MCF 10A (cell line): Measurements from ENCODE around the gene TTC31. TPM values are rescaled to one million over a fixed set of nuclear protein-coding genes. Genes with fewer than 3 reads are reported as not detected.

ENCODE experiments used
- BruUV-seq: library from RNA; stranded (reverse); fragments of 400-500 nt; replicated peaks from 2 replicates; lab custom pipeline; 2021; lab: Mats Ljungman, UMichigan
- CTCF ChIA-PET: fragments of 300-600 bp; sonication (Branson Sonifier 250); formaldehyde crosslinking; extraction: SDS; loops from one replicate; lab custom pipeline; 2021; ENCODE audit warnings: antibody characterized with exemption, inconsistent platforms; lab: Yijun Ruan, JAX
- POLR2A ChIA-PET: fragments of 300-600, 350-650 bp; sonication (Branson Sonifier 250); formaldehyde crosslinking; extraction: SDS; loops from one replicate; lab custom pipeline; 2020; ENCODE audit warnings: antibody characterized with exemption, inconsistent platforms; lab: Yijun Ruan, JAX
- DNase-seq: peaks from one replicate; pipeline ENCODE4 v3.0.0-alpha.2; 2018; ENCODE audit not compliant: unreplicated experiment
- H3K27ac Mint-ChIP-seq: one replicate; pipeline ENCODE4 v1.8.0; 2022; ENCODE audit warnings: mild to moderate bottlenecking, low read depth, mixed read lengths; ENCODE audit not compliant: unreplicated experiment
- H3K27me3 Mint-ChIP-seq: one replicate; pipeline ENCODE4 v1.8.0; 2022; ENCODE audit warnings: mixed read lengths; ENCODE audit not compliant: insufficient read depth, unreplicated experiment
- H3K36me3 Mint-ChIP-seq: one replicate; pipeline ENCODE4 v1.8.0; 2022; ENCODE audit warnings: mild to moderate bottlenecking, moderate library complexity, mixed read lengths; ENCODE audit not compliant: insufficient read depth, unreplicated experiment
- H3K4me1 Mint-ChIP-seq: one replicate; pipeline ENCODE4 v1.8.0; 2022; ENCODE audit warnings: mixed read lengths; ENCODE audit not compliant: insufficient read depth, unreplicated experiment
- H3K4me3 Mint-ChIP-seq: one replicate; pipeline ENCODE4 v1.8.0; 2022; ENCODE audit warnings: mild to moderate bottlenecking, moderate library complexity, mixed read lengths; ENCODE audit not compliant: unreplicated experiment
- H3K9me3 Mint-ChIP-seq: one replicate; pipeline ENCODE4 v1.8.0; 2022; ENCODE audit warnings: mixed read lengths; ENCODE audit not compliant: unreplicated experiment
- CTCF ChIP-seq: fragments of 200-600 bp; IDR thresholded peaks from one replicate; pipeline ENCODE4 v1.8.0; 2022; ENCODE audit warnings: antibody characterized with exemption, mild to moderate bottlenecking; ENCODE audit not compliant: unreplicated experiment
- intact Hi-C: fragments of 100-400 bp; cut with micrococcal nuclease; formaldehyde crosslinking; loops from 2 replicates; pipeline ENCODE4 v1.14.1; 2022
- total RNA-seq: library from RNA; stranded (reverse); gene quantifications from 2 replicates; pipeline ENCODE4 v1.2.3, GENCODE V29; 2022

TTC31 gene
- total RNA-seq, 1 experiment from 2014 or later, result 17.6 TPM

DNA sequence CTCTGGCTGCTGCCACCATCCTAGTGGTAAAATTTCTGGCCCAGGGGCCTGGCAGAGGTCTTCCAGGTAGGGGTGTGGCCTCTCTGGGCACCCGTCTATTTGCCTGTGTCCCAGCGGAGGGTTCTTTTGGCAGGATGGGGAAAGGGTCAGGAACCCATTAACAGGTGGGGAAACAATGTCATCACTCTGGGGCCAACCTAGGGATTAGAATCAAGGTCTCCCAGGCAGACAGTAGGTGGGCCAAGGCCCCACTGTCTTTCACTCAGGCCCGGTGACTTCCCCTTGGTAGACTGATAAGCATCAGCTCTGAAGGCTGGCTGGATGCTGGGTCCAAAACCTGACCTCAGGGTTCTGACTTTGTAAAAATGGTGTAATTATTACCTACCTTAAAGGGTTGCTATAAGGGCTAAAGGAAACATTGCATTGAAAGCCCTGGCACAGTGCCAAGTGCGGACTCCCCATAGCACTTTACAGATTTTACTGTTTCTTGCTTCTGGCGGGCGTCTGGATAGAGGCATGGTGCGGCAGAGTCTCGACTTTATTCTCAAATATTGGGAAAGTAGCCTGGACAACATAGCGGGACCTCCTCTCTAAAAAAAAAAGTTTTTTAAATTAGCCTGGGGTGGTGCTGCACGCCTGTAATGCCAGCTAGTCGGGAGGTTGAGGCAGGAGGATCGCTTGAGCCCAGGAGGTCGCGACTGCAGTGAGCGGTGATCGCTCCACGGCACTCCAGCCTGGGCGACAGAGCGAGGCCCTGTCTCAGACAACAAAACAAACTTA is 14.3 kb downstream of the TTC31 start:
- peaks cover 13% of the 10 kb centered on the region for H3K36me3 Mint-ChIP-seq
- intact Hi-C loops, result no loop called here
- CTCF ChIA-PET, result interaction anchor here (0.8 to 1.5 kb wide), 3 partner anchors 11 to 91 kb away, joined by 3 to 5 read pairs (median 3); partner anchors contain the start of genes CCDC142 and TTC31
- DNase-seq, result no peak
- no peaks in the 10 kb centered on the region for H3K9me3 Mint-ChIP-seq
- no peak overlapping the region for H3K27ac Mint-ChIP-seq
- H3K4me3 Mint-ChIP-seq, result peak overlapping the region; percentile 51
- POLR2A ChIA-PET, result interaction anchor here (0.9 to 1.9 kb wide), 3 partner anchors 10 to 90 kb away, joined by 3 to 9 read pairs (median 4); partner anchors contain the start of genes CCDC142, PCGF1 and TTC31
- TF ChIP-seq CTCF, result no peak
- H3K4me1 Mint-ChIP-seq, result peaks cover 11% of the 10 kb centered on the region
- H3K27me3 Mint-ChIP-seq, result peaks cover 16% of the 10 kb centered on the region
- no TSS peak for BruUV-seq

DNA sequence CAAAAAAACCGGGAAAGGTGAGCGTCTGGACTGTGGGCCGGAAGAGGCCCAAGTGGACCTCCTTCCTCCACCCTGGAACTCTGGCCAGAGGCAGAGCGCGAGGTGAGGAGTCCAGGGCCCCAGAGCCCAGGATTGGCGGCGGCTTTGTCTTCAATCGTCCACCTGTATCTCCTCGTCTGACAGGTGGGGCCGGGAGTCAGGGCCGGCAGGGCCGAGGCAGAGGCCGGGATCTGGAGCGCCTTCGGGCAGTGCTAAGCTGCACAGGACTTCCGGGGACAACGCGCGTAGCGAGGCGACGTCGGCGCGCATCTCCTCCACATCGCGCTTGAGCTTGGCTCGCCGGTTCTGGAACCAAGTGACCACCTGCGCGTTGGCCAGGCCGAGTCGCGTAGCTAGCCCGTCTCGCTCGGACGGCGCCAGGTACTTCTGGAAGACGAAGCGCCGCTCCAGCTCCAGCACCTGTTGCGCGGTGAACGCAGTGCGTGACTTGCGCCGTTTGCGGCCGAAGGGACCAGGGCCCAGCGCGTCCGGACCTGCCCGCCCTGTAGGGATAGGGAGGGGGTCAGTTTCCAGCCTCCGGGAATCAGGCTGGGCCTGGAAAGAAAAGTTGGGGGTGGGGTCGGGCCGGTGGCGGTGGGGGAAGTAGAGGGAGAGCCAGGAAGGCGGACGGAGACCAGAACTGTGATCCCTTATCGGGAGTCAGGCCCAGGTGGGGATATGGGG is 15.1 kb downstream of the TTC31 start:
- ChIA-PET POLR2A (interaction anchor here (0.6 to 1.9 kb wide), 4 partner anchors 9 to 89 kb away, joined by 3 to 9 read pairs (median 4); partner anchors contain the start of gene PCGF1), CTCF (interaction anchor here (1.5 kb wide), 1 partner anchor 14 kb away, joined by 5 read pairs; the partner anchor contains the start of genes CCDC142 and TTC31)
- intact Hi-C loops, result no loop called here
- peaks cover 8% of the 10 kb centered on the region for H3K36me3 Mint-ChIP-seq
- H3K9me3 Mint-ChIP-seq, result no peaks in the 10 kb centered on the region
- TF ChIP-seq CTCF, result no peak
- peaks cover 16% of the 10 kb centered on the region for H3K27me3 Mint-ChIP-seq
- no peak overlapping the region for H3K27ac Mint-ChIP-seq
- no peak for DNase-seq
- H3K4me3 Mint-ChIP-seq, result peak overlapping the region; percentile 51
- no TSS peak for BruUV-seq
- H3K4me1 Mint-ChIP-seq, result peaks cover 11% of the 10 kb centered on the region

DNA sequence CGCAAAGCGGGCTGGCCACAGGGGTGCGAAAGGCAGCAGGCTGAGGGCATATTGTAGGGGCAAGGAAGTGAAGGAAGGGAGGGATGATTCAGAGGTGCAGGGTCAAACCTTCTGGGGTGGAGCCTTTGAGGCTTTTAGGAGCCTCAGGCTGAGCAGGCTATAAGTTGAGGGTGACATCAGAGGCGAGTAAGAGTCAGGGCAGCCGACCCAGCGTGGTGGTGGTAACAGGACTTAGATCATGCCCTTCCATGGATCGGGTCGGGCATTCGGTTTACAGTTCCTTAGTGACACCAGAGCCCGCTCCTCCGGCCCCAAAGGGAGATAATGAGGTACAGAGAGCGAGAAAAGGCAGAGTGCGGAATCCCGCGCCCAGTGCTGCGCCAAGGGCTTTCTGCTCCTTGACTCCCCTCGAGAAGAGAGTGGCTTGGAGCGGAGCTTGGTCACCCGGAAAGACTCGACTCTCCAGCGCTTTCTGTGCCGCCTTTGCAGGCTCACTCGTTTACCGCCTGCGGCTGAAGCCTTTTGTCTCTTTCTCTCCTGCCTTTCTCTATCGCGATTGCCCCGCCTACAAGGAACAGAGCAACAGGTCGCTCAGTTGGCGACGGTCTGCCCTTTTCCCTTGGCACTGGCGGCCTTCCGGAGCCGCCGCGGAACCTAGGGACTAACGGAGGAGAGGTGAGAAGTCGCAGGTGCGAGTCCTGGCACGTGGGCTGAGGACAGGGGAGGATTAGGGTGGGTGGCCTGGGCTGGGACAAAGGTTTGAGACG is 15.8 kb downstream of the TTC31 start:
- Mint-ChIP-seq H3K4me3 (peak overlapping the region; percentile 51), H3K4me1 (peaks cover 11% of the 10 kb centered on the region), H3K27ac (no peak overlapping the region), H3K27me3 (peaks cover 16% of the 10 kb centered on the region), H3K9me3 (no peaks in the 10 kb centered on the region), H3K36me3 (peaks cover 14% of the 10 kb centered on the region)
- no TSS peak for BruUV-seq
- intact Hi-C loops, result no loop called here
- ChIA-PET POLR2A (interaction anchor here (0.6 to 1.9 kb wide), 3 partner anchors 8 to 87 kb away, joined by 3 to 9 read pairs (median 3); partner anchors contain the start of gene PCGF1), CTCF (interaction anchor here (1.5 kb wide), 1 partner anchor 15 kb away, joined by 5 read pairs; the partner anchor contains the start of genes CCDC142 and TTC31)
- DNase-seq, result no peak
- no peak for TF ChIP-seq CTCF
